HG03457 (cell line): ENCODE results near the gene A4GNT.
"Not testable (repeated sequence)": the region's sequence is repeated elsewhere in the genome, so short reads cannot be mapped to it uniquely, and the experiment has no call there.

ENCODE experiments used
- ATAC-seq: cut with Tn5 transposase; IDR thresholded peaks from one replicate; pipeline ENCODE4 v1.9.1; 2021; ENCODE audit warnings: moderate number of reproducible peaks; ENCODE audit not compliant: unreplicated experiment

Gene A4GNT

GRCh38 chr3:138119423-138119766 is 12.8 kb downstream of the A4GNT start:
- ATAC-seq = no peak

DNA sequence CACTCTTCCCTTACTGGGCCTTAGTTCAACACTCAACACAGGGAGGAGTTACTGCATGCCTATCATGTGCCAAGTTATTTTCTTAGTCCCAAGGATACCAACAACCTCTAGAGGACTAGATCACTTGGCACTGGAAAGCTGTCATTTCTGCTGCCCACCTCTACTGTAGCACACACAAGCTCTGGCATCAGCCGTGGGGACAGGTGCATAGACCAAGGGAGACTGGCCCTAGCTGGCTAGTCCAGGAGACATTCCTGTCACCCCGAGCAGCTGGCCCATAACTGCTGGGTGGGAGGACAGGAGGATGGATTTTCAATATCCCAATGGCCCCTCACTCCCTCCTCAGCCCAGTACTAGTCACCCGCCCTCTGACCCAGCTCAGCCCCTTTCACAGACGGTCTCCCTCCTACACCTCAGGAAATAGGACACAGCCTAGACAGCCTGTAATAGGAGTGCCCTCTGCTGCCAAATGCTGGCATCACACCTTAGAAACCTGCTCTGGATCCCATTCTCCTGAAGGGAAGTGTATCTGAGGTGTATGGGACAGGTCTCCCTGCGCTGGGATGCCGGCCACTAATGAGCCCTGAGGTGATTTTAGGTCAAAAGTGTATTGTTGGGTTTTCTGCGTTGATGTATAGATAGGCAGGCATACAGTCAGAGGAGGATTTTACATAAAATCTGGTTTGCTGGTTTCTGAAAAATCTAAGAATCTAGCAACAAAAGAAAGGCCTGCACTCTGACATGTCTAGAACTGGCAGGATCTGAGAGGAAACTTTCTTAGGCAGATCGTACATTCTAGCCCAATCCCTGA is 13.4 kb downstream of the A4GNT start:
- ATAC-seq = no peak

DNA sequence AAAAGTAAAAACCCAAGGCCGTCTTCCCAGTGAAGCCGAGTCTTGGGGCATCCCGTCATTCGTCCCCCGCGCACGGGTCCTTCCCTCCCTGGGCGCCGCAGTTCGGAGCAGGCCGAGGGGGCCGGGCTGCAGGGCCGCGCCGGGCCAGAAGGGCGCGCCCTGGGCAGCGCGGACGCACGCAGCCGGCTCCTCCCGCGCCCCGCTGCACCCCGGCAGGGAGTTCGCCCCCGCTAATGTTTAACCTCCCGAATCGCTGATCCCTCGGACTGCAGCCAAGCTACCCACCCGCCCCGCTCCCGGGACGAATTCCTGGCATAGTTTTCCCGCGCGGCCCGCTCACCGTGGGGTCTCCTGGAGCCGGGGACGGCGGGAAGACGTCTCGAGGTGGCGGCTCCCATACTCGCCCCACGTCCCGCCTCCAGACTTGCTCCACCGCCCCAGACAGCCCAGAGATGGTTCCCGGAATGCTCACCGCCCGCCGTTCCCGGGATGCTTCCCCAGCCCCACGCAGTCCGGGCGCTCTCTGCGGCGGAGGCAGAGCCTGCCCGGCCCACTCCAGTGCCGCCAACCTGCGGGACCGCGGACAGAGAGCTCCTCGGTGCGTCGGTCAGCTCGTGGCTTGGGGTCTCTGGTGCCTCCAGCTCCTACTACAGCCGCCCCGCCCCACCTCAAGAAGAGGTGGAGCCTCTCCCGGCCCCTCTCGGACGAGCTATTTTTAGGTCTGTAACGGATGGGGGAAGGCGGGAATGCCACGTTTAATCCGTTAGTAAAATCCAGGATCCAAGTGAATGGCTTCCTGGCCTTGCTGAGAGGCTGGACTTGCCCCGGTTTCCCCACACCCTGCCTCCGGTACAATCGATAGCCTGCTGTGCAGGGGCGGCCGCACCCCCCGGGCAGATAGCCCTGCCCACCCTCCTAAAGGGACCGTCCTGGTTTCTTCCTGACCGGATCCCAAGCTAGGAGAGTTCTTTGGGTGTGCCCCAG is 16.9 kb downstream of the A4GNT start, which contains the start of gene DZIP1L:
Gene DZIP1L (minus strand): TSS at position 621 of the 984 bp plus-strand sequence. CDS start 11,637 bp downstream, outside the sequence.
- ATAC-seq = no peak

DNA sequence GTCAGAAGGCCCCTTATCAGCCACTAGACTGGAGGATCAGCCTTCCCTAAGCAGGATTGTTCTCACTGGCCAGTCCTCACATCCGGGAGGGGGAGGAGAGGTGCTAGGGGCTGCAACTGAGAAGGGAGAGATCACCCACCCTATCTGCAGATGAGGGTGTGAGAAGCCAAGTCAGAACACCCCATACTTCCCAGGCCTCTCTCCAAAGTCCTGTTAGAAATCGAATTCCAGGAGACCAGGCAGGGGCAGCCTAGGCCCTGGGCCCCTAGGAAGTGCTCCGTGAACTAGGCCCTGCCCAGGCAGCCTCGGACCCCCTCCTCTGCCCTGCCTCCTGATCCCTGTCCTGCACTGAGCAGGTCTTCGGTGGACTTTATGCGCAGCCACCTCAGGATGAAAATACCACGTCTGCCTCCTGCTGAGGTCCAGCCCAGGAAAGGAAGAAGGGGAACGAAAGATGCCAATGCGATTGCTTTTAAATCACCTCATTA is 17.7 kb downstream of the A4GNT start:
- ATAC-seq = no peak

DNA sequence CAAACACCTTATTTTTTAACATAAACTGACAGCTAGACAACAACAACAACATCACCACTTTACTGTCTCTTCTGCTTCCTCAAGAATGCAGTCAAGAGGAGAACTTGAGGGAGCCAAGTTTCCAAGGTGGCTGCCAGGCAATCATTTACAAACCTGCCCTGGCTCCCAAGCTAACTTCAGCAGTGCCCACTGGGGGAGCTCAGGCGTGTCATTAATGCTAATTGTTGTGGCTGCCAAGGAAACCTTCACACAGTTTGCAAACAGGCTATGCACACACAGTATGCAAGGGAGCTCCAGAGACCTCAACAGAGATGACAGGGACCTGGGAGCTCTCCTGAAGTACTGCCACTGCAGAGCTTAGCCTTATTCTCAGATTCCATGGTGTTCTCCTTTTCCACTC is 18.9 kb downstream of the A4GNT start:
- ATAC-seq = no peak

DNA sequence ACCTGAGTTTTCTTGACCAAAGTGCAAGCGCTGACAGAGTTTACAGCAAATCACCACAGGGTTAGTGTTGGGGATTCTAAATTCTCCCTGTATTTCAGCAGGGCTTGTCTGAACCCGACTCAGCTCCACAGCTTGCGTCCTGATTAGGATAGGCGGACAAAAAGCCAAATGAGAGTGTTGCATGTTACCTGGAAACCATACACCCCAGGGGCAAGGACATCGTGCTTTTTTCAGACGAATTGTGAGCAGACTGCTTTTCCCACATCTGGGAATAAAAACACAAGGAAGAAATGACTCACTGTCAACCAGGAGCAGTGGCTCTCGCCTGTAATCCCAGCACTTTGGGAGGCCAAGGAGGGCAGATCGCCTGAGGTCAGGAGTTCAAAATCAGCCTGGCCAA is 19.8 kb downstream of the A4GNT start:
- no peak for ATAC-seq

DNA sequence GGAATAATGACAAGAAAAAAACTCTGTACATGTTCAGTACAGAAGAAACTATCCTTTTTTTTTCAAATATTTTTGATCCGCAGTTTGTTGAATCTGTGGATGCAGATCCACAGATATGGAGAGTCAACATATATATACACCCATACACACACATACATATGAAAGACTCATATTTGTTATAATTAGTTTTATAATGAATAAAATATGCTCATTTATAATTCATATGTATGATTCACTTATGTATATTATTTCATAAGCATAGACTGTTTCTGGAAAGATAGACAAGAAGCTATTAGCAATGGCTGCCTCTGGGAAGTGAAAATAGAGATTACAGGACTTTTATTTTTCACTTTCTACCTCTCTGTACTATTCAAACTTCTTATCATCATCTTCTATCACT is 26.6 kb downstream of the A4GNT start:
- no peak for ATAC-seq

GRCh38 chr3:138103466-138103865 is 28.7 kb downstream of the A4GNT start:
- no peak for ATAC-seq

DNA sequence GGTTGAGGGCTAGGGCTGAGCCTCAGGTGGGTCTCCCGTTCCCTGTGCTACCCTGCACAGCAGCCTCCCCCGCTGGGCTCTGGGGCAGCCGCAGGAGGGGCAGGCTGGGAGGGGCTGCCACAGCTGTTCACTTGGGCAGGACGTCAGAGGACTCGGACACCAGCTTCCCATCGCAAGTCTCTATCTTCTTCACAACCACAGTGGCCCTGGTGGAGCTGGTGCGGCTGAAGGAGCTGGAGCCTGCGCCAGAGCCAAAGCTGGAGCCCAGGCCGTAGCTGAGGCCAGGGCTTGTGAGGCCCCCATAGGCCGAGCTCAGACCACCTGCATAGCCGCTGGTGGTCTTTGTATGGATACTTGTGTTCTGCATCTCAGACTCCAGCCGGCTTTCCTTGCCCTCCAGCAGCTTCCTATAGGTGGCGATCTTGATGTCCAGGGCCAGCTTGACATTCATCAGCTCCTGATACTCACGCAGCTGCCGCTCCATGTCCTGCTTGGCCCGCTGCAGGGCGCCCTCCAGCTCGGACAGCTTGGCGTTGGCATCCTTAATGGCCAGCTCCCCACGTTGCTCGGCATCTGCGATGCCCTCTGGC is 30.7 kb downstream of the A4GNT start:
- not testable (repeated sequence) for ATAC-seq

DNA sequence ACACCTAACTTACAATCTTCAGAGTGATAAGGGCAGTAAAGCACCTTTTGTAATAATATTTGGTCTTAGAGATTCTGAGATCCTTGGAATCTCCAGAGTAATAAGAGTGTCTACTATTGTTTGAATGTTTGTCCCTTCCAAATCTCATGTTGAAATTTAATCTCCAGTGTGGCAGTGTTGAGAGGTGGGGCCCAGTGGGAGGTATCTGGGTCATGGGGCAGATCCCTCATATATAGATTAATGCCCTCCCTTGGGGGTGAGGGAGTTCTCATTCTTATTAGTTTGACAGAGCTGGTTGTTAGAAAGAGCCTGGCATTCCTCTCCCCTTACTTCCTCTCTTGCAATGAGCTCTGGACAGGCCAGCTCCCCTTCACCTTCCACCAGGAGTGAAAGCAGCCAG is 32.8 kb downstream of the A4GNT start:
- ATAC-seq = no peak

DNA sequence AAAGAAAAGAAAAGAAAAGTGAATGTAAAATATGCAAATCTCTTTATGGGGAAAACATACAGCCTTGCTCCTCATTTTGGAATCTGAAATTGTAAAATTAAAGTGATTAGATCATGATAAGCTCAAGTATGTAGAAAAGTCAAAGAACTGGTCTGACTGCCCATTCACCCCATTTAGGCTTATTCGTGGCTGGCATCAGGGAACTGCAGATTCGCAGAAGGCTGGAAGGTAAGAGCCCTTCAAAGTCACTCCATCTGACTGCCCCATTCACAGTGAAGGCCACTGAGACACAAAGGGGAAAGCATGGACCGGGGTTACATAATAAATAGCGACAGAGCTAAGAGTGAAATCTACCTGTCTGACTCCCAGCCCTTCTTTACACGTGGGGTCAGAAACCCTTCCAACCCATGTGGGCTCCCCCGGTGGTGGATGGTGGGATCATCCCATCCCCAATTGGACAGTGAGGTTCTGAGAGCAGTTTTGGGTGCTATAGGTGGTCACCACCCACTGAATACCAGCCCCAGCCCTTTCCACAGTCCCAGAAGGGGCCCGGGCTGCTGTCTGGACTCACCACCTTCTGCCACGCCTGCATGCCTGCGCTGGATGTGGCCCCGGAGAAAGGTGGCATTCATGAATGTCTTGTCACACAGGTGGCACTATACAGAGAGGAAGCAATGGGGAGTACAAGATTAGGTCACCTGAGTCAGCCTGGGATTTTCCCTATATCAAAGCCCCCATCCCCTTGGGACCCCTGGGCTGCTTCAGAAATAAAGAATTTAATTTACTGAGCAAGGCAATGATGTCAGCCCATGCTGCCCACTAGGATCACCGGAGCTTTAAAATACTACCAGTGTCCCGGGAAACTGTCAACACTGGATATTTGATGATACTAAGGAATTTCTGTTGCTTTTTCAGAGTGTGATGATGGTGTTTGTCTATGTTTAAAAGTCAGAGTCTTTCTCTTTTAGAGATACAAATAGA is 34.7 kb downstream of the A4GNT start:
- no peak for ATAC-seq

- no peak for ATAC-seq
Measured at GRCh38 chr3:138093721-138094120, 38.5 kb downstream of the A4GNT start.

- ATAC-seq = no peak
Measured at GRCh38 chr3:138092023-138092422, 40.2 kb downstream of the A4GNT start.

GRCh38 chr3:138089091-138089490 is 43.1 kb downstream of the A4GNT start:
- ATAC-seq = no peak

- not testable (repeated sequence) for ATAC-seq
Measured at GRCh38 chr3:138085745-138086144, 46.4 kb downstream of the A4GNT start.

DNA sequence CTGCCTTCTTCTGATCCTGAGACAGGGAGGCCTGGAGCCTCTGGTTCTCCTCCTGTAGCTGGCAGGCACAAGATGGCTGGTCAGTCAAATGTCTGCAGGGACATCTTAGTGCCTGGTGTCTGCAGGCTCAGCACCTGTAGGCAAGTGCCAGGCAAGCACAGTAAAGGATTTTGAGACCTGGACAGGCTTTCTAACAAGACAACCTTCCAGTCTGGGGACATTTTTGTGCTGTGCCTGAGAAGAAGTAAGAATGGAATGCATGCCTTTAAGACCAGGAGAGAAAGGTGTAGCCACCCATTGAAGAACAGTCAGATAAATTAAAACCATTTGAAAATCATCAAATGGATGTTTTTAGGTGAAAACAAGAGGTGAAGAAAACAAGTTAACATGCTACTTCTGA is 48.0 kb downstream of the A4GNT start:
- no peak for ATAC-seq

- ATAC-seq = no peak
Measured at GRCh38 chr3:138082992-138083386, 49.2 kb downstream of the A4GNT start.

GRCh38 chr3:138082085-138082991 is 49.9 kb downstream of the A4GNT start:
- ATAC-seq = no peak
